Inferior parietal cortex (tissue), 1 donor: ENCODE data around the gene TWIST2.

Experiments used
- DNase-seq: peaks from one replicate; pipeline ENCODE4 v3.0.0-alpha.2; 2016; ENCODE audit errors: extremely low spot score

Gene TWIST2

GRCh38 chr2:238919307-238919706 is 71.4 kb downstream of the TWIST2 start:
- DNase-seq = no peak

DNA sequence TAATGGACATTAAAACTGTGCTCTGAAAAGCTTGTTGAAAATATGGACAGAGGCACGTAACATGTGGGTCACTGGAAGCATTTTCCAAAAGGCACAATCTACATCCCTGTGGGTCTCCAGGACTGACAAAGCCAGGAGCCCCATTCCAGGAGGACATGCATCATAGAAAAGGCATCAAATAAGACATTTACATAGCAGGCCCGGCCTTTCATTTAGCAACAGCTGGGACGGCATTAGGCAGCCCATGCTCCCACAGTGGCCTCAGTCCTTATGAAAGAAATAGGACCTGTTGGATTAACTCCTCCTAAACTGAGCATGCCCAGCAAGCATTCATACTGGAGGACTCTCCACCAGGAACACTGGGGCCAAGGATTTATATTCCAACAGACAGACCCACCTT is 72.2 kb downstream of the TWIST2 start:
- DNase-seq = no peak

DNA sequence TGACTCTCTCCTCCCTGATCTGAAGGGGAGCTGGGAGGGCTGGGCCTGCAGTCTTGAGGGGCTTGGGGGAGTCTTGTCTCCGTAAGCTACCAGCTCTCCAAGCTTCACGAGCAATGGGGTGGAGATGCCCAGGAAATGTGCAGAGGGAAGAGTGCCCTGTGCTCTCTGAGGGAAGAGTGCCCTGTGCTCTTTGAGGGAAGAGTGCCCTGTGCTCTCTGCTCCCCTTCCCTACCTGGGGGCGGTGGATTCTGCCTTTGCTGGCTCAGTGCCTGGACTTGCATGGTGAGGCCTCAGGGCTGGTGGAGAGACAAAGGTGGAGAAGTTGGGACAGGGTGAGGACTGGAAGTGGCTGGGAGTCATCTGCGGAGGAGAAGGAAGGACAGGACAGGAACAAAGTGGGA is 72.7 kb downstream of the TWIST2 start:
- no peak for DNase-seq

- no peak for DNase-seq
Observed at GRCh38 chr2:238921259-238921658, 73.4 kb downstream of the TWIST2 start.

- no peak for DNase-seq
Observed at GRCh38 chr2:238921681-238922319, 73.9 kb downstream of the TWIST2 start.

GRCh38 chr2:238922435-238922834 is 74.5 kb downstream of the TWIST2 start:
- DNase-seq = no peak

GRCh38 chr2:238924032-238924431 is 76.1 kb downstream of the TWIST2 start:
- no peak for DNase-seq

DNA sequence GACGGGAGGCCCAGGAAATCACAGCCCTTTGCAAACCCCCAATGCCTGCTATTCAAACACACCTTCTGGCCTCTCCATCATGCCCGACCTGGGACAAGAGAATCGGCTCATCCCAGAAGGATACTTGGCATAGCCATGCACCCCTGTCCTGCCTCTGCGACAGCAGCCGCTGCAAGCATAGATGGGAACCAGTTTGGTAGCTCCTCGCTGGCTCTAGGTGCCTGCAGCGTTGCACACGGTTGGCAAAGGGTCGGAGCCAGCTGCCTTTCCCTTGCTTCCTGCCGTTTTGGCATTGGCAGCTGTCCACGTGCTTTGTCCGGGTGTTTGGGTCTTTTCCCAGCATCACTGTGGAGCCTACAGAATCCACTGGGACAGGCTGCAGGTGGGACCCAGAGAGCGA is 76.9 kb downstream of the TWIST2 start:
- no peak for DNase-seq

DNA sequence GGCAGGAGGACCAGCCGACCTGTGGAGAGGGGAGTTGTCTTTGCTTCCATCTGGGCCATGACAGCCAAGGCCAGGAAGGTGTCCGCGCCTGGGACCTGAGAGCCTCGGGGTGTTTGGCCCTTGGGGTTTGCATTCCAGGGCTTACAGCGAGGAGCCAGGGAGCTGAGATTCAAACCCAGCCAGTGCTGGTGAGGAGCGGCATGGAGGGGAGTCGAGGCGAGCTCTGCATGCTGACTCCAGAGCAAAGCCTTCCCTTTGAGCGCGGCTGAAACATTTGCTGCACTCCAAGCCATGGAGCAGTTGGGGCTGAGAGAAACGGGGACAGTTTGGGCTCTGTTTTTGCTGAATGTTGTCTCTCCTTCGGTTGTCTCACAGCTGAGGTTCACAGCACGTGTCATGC is 77.4 kb downstream of the TWIST2 start:
- DNase-seq = no peak

DNA sequence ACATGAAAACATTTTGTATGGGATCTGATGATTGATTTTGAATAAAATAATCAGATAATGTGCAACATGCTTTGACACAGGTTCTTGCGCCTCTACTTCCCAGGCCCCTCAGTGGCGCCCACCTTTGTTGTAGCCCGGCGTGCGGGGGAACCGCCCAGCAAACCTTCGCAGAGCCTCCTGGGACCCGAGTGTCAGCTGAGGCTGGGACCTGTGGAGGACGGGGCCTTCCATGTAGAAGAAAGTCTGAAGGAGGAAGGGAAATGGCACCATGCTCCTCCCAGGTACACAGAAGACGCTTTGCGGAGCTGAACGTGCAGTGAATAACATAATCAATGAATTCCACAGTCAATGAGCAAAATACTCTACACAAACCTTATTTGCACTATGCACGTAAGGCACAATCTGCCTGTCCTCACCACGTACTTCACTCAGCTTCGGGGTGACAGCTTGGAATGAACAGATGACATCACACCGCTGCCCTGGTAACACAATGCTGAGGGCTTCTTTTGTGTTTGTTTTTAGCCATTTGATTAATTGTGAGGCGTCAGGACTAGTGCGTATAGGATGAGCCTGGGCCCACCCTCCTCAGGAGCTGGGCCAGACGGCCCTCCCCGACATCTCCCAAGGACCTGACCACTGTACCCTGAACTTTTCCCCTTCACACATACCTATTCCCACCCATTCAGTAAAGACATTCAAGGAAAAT is 78.1 kb downstream of the TWIST2 start:
- DNase-seq = no peak

DNA sequence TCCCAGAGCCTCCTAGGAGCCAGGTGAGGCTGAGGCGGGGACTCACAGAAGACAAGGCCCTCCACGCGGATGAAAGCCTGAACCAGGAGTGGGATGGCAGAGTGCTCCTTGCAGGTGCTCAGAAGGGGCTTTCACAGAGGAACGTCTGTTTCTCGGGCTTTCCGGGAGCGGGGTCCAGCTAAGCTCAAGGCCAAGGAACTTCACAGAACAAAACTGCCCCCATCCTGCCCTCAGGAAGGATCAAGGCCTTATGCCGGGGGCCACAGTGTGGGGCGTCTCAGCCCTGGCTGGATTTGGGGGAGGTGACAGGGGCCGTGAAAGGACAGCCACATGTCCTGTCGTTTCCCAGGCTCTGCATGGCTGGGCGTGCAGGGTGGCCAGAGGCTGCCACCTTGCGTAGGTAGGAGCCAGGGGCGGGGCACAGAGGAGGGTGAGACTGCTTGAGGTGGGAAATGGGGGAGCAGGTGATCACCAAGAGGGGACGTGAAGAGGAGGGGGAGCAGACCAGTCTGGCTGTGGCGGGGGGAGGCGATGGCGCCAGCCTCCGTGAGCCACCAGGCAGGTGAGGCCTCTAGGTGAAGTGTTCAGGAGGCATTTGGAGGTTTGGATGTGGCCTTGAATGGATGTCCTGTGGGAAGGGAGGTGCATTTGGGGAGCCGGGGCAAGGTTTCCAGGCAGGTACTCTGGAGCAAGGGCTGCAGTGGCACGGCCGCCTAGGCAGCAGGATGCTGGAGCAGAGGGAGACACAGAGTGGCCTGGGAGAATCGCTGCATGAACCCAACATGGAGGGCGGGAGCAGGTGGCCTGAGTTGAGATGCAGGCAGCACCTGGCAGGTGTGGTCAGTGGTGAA is 79.1 kb downstream of the TWIST2 start:
- no peak for DNase-seq

GRCh38 chr2:238927746-238928519 is 80.0 kb downstream of the TWIST2 start:
- DNase-seq = no peak

DNA sequence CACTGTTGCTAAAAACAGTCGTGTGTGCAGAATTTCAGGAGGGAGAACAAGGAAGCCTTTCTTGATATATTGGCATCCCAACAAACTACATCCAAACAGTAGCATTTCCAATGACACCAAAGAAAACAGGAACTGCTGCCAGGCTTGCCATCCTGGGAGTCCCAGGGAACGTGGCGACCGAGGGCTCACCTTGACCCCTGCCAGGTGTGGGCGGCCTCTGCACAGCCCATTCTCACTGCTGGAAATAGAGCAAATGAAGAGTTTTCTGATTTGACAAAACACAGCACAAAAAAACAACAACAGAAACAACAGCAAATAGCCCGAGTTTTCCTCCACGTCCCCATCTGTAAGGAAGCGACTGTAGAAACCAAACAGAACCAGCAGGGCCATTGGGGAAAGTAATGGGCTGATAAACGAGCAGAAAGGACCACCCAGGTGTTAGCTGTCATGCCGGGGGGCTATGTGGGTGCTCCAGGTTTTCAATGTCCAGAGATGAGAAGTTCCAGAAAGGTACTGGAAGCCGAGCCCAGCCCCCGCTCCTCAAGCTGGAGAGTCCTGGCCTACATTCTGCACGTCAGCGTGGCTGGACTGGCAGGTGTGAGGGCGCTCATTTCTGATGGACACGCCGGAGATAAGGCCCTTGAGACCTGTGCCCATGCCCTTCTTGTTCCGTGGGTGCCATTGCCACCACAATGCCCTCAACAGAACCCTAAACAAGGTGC is 80.8 kb downstream of the TWIST2 start:
- DNase-seq = no peak

- DNase-seq = no peak
Observed at GRCh38 chr2:238929242-238930081, 81.6 kb downstream of the TWIST2 start.

DNA sequence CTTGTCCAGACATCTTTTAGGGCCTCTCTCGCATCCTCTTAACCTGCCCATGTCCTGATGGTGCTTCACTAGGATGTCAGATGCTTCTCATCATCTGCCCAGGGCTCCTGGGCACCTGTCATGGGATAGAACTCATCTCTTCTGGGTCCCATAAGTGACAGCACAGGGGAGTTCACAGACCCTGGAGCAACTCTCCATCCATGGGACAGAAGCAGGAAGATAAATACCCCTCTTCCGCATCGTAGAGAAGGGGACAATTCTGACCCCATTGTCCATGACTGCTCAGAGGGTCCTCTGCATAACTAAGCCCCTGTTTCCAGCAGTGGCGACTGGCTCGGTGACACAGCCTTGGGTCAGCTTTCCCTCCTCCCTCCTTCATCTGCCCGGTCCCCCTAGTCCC is 82.3 kb downstream of the TWIST2 start:
- no peak for DNase-seq

- DNase-seq = no peak
Observed at GRCh38 chr2:238936162-238937052, 88.5 kb downstream of the TWIST2 start.

DNA sequence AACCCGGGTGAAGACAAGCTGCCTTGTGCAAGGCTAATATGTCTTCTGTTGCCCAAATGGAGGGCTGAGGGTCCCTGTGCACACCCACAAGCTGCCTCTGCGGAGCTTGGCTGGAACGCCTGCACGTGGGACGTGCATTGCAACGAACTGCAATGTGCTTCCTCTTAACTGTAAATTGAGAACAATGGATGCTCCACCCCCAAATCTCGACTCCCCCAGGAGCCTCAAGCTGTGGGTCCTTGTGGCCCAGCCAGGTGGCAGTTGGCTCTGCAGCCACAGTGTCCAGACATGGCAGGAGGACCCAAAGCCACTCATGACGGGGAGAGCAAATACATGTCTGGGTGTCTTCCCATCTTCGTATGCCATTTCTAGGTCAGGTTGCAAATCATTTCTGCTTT is 90.1 kb downstream of the TWIST2 start:
- DNase-seq = no peak

- no peak for DNase-seq
Observed at GRCh38 chr2:238938401-238939055, 90.6 kb downstream of the TWIST2 start.

DNA sequence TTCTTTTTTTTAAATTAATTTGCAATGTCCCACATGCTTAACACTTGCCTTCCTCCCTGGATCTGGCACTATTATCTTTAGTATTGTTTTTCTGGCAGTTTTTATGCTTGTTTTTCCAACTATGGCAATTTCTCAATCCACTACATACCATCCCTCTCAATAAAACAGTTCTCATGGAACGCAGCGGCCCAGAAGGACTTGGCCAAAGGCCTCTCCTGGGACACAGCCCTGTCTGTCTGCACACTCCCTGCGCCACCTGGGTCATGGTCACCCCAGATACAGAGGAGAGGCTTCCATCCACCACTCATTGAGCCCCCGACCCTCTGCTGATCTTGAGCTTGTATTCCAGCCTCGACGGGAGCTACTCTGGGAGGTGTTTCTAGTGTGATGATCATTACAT is 91.2 kb downstream of the TWIST2 start:
- no peak for DNase-seq
